K562 (cell line): ENCODE results near the gene E2F2.

Experiments used
- CTCF ChIP-seq, 3 experiments: IDR thresholded peaks in 2 of 3; conservative IDR thresholded peaks in 1 of 3; 2 replicates each; pipeline ENCODE4 v1.5.1; 2011 to 2012; ENCODE audit warnings: low read length in 3 of 3, mild to moderate bottlenecking in 3 of 3, control low read depth in 2 of 3, improper control_type of control experiment in 1 of 3, inconsistent platforms in 1 of 3, low read depth in 1 of 3, mixed read lengths in 1 of 3, moderate library complexity in 1 of 3; ENCODE audit not compliant: insufficient read depth in 2 of 3
- FOXK2 ChIP-seq, 2 experiments: fragments of 450-650 bp; IDR thresholded peaks in 1 of 2; conservative IDR thresholded peaks in 1 of 2; 2 replicates each; pipeline ENCODE4 v1.6.1; 2016; ENCODE audit warnings: low read depth in 2 of 2, mild to moderate bottlenecking in 1 of 2
- FOXM1 ChIP-seq, 2 experiments: fragments of 450-650 bp in 1 of 2; sonication (generic) in 1 of 2; formaldehyde crosslinking in 1 of 2; IDR thresholded peaks; 2 replicates each; pipeline versions ENCODE4 v1.6.1 to v1.9.0; 2017 to 2022; ENCODE audit warnings: low read depth in 2 of 2, mild to moderate bottlenecking in 2 of 2, missing genetic modification reagents in 1 of 2, moderate library complexity in 1 of 2
- GTF2B ChIP-seq: IDR thresholded peaks from 2 replicates; pipeline ENCODE4 v1.6.1; 2011; ENCODE audit not compliant: insufficient read length; ENCODE audit errors: extremely low read depth
- NCOR1 ChIP-seq: fragments of 450-650 bp; IDR thresholded peaks from 2 replicates; pipeline ENCODE4 v1.6.1; 2016; ENCODE audit warnings: mild to moderate bottlenecking, moderate library complexity
- STAT5B ChIP-seq: fragments of 250-450 bp; sonication (Bioruptor Pico); IDR thresholded peaks from 2 replicates; pipeline ENCODE4 v1.8.0; 2021; ENCODE audit warnings: mild to moderate bottlenecking, inconsistent platforms
- ZNF239 ChIP-seq: fragments of 250-450 bp; sonication (Bioruptor Pico); IDR thresholded peaks from 2 replicates; pipeline ENCODE4 v1.4.0; 2020; ENCODE audit warnings: mild to moderate bottlenecking

GRCh38 chr1:23466423-23466989 is 64.5 kb downstream of the E2F2 start:
- TF ChIP-seq ZNF239 (CRISPR knock-in tag) = no peak
- TF ChIP-seq NCOR1 = no peak
- TF ChIP-seq STAT5B (CRISPR knock-in tag) = no peak
- TF ChIP-seq GTF2B = no peak
- TF ChIP-seq FOXM1 (IDR thresholded peaks at IDR 0.05; ENCODE audit: low read depth) = no peak
- no peak for TF ChIP-seq FOXM1 (CRISPR knock-in tag; IDR thresholded peaks at IDR 0.05; ENCODE audit: low read depth)
- TF ChIP-seq CTCF (IDR thresholded peaks at IDR 0.05 in 2 of 3, conservative IDR thresholded peaks at IDR 0.05 in 1 of 3; ENCODE audit: insufficient read depth in 2 of 3, low read depth in 1 of 3, low read length in 3 of 3) = no peak
- no peak for TF ChIP-seq FOXK2 (conservative IDR thresholded peaks at IDR 0.05 in 1 of 2, IDR thresholded peaks at IDR 0.05 in 1 of 2; ENCODE audit: low read depth in 2 of 2)
